GM21737 (cell line): ENCODE data around the gene KTN1.

Experiments
- ATAC-seq: cut with Tn5 transposase; IDR thresholded peaks from one replicate; pipeline ENCODE4 v1.9.1; 2021; ENCODE audit warnings: mild to moderate bottlenecking, moderate library complexity; ENCODE audit not compliant: unreplicated experiment

KTN1 gene

DNA sequence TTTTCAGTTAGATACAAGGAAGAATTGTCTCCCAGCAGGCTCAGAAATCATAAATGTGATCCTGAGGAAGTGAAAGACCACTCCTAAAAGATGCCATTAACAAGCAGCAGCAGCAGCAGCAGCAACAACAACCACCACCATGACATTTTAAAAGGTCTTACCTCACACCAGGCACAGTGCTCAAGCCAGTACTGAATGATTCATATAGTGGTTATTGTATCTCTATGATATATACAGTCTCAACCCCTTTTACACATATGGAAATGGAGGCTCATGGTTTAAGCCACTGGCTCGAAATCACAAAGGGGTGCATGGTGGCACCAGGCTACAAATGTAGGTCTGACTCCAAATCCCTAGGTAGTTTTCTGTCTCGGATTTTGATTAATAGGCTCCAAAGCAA, 126.9 kb downstream of the KTN1 start:
- ATAC-seq, result no peak

DNA sequence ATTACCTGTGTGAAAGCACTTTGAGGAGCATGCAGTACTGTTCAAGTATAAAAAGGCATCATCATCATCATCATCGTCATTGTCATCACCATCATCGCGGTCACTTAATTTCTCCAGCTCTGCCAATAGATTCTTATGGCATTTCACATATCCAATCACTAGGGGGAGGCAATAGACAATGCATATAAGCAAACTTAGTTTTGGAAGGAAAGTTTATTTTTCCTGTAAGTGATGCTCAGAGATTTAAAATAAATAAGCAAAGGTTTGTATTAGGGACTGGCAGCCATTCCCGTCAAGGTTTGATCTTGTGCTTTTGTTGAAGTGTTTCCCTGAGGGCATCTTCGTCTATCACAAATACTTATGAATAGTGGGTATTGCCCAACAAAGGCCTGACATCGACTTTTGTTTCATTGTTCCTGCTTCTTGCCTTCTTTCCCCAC, 127.4 kb downstream of the KTN1 start:
- no peak for ATAC-seq

DNA sequence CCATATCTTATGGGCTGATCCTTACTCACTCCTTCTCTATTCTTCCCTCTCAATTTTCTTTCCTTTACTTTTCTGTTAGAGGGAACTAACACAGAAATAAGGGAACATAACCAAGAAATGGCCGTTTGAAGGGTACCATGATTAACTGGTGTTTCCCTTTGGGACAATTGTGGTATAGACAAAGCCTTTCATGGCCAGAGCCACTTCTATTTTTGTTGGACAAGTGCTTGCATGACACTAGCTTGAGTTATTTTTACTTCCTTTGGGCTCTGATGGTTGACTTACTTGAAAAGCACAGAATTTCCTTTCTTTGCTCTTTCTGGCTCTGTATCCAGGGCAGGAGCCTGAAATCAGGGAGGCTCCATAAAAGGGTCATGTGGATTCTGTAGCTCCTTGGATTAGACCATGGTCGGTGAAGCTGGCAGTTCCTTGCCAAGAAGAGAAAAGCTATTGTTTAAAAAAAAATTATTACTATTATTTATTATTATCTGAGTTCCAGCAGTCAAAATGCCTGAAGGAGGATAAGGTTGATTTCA, 130.6 kb downstream of the KTN1 start:
- ATAC-seq, result no peak

DNA sequence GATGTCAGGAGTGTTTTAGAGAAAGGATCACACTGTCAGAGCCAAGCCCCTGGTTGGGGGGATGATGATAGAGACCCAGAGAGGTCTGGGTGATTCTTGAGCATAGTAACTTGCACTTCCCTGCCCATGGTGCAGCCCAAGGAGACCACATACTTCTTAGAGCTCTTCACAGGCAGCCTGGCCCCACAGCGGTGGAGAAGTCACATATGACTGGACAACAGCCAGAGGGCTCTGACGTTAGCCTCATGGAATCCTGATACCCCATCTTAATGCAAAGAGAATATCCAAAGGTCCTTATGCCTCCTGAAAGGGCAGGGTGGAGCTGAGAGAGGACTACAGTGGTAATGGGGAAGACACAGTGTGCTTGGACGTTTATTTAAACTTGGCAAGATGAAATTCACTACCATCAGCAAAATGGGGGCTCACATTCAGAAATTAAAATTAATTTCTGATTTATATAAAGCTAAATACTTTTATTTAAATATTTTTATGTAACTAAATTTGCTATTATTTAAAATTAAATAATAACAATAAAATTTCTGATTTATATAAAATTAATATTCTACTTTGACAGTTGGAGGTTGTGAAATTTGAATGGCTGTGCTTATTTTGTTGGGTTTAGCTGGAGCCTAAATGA, 131.3 kb downstream of the KTN1 start:
- ATAC-seq, result no peak

- no peak for ATAC-seq
These were observed 132.5 kb downstream of the KTN1 start for GRCh38 chr14:55712491-55712890.

DNA sequence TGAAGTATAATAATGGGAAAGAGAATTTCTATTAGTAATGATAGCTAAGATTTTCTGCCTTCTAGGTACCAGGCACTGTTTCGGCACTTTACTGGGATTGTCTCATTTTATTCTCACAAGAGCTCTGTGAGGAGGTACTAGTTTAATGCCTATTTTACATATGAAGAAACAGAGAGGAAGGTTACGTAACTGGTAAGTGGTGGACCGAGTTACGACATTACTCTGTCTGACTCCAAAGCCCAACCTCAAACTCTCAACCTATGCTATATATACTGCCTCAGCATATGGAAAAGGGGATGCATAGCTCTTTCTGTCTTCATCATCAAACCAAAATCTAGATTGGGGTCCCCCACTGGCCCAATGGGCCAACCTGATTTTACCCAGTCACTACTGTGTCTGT, 133.5 kb downstream of the KTN1 start:
- ATAC-seq, result no peak

- ATAC-seq, result no peak
These were observed 135.9 kb downstream of the KTN1 start for GRCh38 chr14:55715889-55716288.

DNA sequence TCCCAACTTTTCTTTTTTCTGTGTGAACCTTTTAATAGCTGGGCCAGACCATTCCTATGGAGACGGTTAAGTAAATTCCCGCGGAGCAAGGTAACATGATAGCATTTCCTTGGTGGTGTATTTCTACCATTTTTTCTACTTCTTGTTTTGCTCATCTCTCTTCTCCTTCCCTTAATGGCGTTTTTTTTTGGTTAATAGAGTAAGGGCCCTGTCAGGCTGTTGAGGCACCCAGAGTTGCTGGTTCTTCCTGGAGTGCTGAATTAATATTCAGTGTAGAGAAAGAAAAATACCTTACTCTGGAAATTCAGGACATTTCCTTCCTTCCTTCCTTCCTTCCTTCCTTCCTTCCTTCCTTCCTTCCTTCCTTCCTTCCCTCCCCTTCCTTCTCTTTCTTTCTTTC, 137.6 kb downstream of the KTN1 start:
- no peak for ATAC-seq

- no peak for ATAC-seq
These were observed 138.5 kb downstream of the KTN1 start for GRCh38 chr14:55718551-55718950.

DNA sequence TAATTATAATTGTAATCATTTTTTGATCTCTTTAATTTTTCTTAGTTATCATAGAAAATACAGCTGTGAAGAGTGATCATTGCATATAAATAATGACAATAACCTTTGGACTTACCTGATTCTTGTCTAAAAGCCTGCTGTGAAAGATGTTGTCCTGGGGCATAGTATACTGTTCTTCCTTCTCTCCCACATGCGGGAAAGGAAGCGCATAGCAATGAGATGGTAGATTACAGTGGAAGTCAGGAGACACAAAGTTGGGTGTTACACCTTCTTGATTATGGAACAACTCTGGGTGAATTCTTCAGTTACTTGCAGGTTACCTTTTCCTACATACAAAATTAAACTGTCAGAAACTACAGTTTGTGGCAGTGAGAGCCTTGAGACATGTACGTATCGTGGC, 140.8 kb downstream of the KTN1 start:
- ATAC-seq, result no peak

DNA sequence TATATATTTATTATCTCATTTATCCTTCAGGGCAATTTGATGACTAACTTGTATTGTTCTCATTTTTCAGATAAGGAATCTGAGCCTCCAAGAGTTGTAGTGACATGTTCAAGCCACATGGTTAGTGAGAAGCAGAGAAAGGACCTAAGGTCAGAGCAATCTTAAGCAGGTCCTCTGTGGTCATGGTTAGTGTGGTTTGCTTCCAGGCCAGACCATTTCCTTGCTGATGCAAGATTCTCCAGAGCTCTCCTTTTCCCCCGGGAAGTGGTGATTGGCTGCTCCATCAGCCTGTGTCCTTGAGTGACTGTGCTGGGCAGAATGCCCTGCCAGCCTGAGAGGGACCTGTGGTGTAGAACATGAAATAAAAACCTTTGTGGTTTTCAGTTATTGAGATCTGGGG, 141.3 kb downstream of the KTN1 start:
- no peak for ATAC-seq

DNA sequence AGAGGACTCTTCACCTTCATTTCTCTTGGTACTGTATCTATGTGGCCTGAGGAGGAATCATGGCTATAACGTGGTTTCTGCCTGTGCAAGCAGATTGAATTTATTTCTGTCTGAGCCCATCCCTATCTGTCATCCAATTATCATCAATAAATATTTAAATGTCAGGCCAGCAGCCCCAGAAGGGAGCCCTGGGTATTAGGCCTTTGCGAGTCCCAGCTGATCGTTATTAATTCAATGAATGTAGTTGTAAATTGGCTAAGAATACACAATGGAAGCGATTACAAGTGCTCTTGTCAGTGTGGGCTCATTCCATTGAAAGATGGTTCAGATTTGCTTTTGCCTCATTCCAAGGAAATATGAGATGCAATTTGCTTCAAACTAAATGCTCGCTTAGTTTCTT, 142.0 kb downstream of the KTN1 start:
- no peak for ATAC-seq

- ATAC-seq, result no peak
These were observed 144.7 kb downstream of the KTN1 start for GRCh38 chr14:55724736-55725135.

- ATAC-seq, result no peak
These were observed 150.7 kb downstream of the KTN1 start for GRCh38 chr14:55730592-55731310.

GRCh38 chr14:55731311-55731872, 151.4 kb downstream of the KTN1 start:
- no peak for ATAC-seq

DNA sequence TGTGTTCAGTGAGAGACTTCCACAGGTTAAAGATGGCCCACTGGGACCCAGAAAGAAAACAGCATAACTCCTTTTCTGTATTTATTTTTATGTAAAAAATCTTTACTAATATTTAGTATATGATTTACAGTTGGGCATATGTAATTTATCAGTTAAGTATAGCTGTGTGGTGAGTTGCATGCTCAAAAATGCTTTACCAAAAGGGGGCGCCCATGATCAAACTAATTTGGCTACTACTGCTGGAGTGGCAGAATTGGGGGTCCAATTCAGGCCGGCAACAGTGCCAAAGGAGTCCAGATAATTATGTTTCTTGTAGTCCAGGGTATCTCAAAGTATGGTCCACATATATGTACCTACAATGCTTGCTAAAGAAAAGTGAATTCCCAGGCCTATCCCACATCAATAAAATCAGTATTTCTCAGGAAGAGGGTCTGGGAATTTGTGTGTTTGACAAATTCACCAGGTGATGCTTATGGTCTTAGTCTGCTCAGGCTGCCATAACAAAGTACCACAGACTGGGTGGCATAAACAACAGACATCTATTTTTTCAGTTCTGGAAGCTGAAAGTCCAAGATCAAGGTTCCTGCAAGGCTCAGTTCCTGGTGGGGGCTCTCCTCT, 152.0 kb downstream of the KTN1 start:
- ATAC-seq, result no peak

DNA sequence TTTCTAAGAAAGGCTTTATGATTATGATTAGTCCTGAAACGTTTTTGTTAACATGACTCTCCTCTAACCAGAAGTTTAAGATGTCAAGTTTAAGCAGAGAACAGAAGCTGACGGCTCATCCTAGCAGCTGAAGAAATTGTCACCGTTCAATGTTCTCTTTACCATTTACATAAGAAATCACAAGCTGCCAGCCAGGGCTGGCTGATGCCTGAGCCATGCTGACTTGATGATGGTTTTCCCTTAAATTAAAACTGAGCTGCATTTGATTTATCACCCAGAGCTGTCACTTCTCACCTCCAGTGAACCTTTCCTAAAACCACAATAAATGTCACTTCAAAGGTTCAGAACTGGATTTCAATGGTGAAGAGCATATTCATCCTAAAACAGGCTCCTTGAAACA, 153.6 kb downstream of the KTN1 start:
- ATAC-seq, result no peak
